ENCODE measurements around the gene APOL5.
"Not testable (repeated sequence)": the region's sequence is repeated elsewhere in the genome, so short reads cannot be mapped to it uniquely, and the experiment has no call there.

APOL5 gene

GRCh38 chr22:35712672-35713071, 5.0 kb upstream of the APOL5 start:
- DNase-seq = no peak

- no peak for DNase-seq
These were observed 1.7 kb downstream of the APOL5 start for GRCh38 chr22:35719212-35719875.

- no peak for DNase-seq
These were observed 4.3 kb downstream of the APOL5 start for GRCh38 chr22:35721960-35722359.

GRCh38 chr22:35725521-35725920, 7.8 kb downstream of the APOL5 start:
- no peak for DNase-seq

- no peak for DNase-seq
These were observed 8.7 kb downstream of the APOL5 start for GRCh38 chr22:35726398-35726797.

- DNase-seq = no peak
These were observed 9.3 kb downstream of the APOL5 start for GRCh38 chr22:35726933-35727332.

GRCh38 chr22:35727436-35727835, 9.8 kb downstream of the APOL5 start:
- no peak for DNase-seq

- DNase-seq = no peak
These were observed 11.1 kb downstream of the APOL5 start for GRCh38 chr22:35728639-35729308.

- DNase-seq = no peak
These were observed 11.6 kb downstream of the APOL5 start for GRCh38 chr22:35729309-35729698.

GRCh38 chr22:35731321-35731720, 13.6 kb downstream of the APOL5 start:
- DNase-seq = no peak

- no peak for DNase-seq
These were observed 14.4 kb downstream of the APOL5 start for GRCh38 chr22:35732116-35732515.

GRCh38 chr22:35733036-35733435, 15.4 kb downstream of the APOL5 start:
- DNase-seq = no peak

- DNase-seq = no peak
These were observed 16.3 kb downstream of the APOL5 start for GRCh38 chr22:35733791-35734516.

GRCh38 chr22:35734517-35734827, 16.8 kb downstream of the APOL5 start:
- no peak for DNase-seq

GRCh38 chr22:35735542-35735941, 17.9 kb downstream of the APOL5 start:
- DNase-seq = no peak

- no peak for DNase-seq
These were observed 18.5 kb downstream of the APOL5 start for GRCh38 chr22:35736166-35736565.

- no peak for DNase-seq
These were observed 19.0 kb downstream of the APOL5 start for GRCh38 chr22:35736701-35737100.

- DNase-seq = not testable (repeated sequence)
These were observed 20.2 kb downstream of the APOL5 start for GRCh38 chr22:35737886-35738285.

- peak; percentile 17 for DNase-seq
These were observed 21.6 kb downstream of the APOL5 start for GRCh38 chr22:35739076-35739930.

GRCh38 chr22:35739931-35740380, 22.3 kb downstream of the APOL5 start:
- DNase-seq = no peak

- DNase-seq = no peak
These were observed 22.9 kb downstream of the APOL5 start for GRCh38 chr22:35740616-35741015.

GRCh38 chr22:35742342-35743100, 24.8 kb downstream of the APOL5 start:
- DNase-seq = no peak

Measured in CD4-positive, alpha-beta T cell treated with Interleukin-6 for 4 hours (primary cell).